Measurements from ENCODE around the gene MILR1. TPM values are rescaled to one million over a fixed set of nuclear protein-coding genes. Genes with fewer than 3 reads are reported as not detected.

The MILR1 gene
- total and polyA plus RNA-seq, 4 donors: 5.6 to 8.9 (median 8.2) TPM

DNA sequence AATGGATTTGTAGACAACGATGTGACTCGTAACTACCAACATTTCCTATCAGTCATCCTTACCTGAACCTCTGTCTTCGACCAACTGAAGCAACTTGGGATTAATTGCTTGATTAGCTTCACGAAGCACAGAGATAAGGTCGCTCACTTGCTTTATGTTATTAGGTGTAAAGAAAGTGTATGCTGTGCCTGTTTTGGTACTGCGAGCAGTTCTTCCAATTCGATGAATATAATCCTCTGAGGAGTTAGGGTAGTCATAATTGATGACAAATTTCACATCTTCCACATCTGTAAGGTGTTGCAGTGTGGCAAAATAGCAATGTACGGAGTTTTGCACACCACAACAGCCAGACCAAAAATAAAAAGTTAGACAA is 51.6 kb downstream of the MILR1 start:
- no peaks in the 10 kb centered on the region for H3K27me3 ChIP-seq (ENCODE audit: control insufficient read depth, insufficient read depth, low read length)
- no peak for DNase-seq (ENCODE audit: low read depth in 4 of 6, low spot score in 6 of 6)
- H3K36me3 ChIP-seq (ENCODE audit: control insufficient read depth, insufficient read depth, low read length): peaks cover 37% of the 10 kb centered on the region
- no peaks in the 10 kb centered on the region for H3K9me3 ChIP-seq (ENCODE audit: control insufficient read depth, insufficient read depth, low read length)
- no peak overlapping the region for H3K4me3 ChIP-seq (ENCODE audit: low read depth, low read length)
- no CpG with 5 or more reads among the region's 8 CpGs for WGBS (ENCODE audit: insufficient coverage)
- peaks cover 15% of the 10 kb centered on the region for H3K4me1 ChIP-seq (ENCODE audit: control insufficient read depth, insufficient read depth, low read length)
- H3K27ac ChIP-seq (ENCODE audit: low read depth, low read length): no peak overlapping the region

DNA sequence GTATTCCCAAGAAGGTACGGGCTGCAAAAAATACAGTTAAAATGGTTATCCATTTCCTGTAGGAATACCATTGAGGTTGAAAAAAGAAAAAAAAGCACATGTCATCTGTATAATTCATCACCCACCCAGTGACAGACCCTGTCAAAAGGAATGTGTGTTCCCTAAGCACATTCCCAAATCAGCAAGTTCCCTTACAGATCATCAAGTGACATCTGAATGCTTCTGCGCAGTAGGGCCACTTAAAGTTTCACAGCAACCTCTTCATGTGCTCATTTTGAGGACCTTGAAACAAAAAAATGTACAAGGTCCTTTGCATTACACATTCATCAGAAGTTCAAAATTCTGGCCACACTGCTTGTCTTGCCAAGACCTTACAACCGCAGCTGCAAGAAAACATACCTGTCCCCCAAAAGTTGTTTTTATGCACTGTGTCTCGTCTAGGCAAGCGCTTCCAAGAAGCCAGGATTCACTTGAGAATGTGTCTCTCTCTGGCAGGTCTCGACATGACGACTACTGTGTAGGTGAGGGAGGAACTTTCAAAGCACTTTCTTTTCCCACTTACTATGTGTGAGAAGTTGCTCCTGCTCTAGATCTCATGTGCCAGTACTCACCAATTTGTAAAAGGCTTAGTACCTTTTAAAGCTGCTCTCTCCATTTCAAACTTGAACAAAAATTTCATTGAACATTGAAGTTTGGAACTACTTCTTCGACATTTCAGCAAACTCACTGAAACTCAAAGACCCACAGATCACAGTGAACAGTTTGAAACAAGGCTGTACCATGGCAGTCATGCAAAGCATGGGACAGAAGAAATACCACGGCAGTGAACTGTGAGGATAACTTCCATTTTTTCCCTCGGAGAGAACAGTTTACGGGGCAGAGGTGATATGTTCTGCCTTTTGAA is 52.2 kb downstream of the MILR1 start:
- no peak overlapping the region for H3K4me3 ChIP-seq (ENCODE audit: low read depth, low read length)

DNA sequence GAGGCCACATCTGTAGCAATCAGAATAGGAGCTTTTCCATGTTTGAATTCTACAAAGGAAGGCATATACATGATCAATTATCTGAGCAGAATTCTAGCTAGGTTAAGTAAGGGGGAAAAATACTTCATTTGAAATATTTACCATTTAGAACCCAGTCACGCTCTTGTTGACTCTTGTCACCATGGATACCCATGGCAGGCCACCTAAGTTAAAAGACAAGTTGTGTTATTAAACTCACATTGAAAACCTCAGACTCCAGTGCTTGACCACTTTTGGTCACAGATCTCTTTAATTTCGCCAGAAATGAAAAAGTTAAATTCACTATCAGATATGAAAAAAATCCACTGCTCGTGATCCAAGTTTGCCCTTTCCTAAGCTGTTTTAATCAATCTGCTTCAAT is 53.1 kb downstream of the MILR1 start:
- Histone ChIP-seq H3K4me3 (ENCODE audit: low read depth, low read length) (no peak overlapping the region), H3K27ac (ENCODE audit: low read depth, low read length) (no peak overlapping the region), H3K9me3 (ENCODE audit: control insufficient read depth, insufficient read depth, low read length) (no peaks in the 10 kb centered on the region), H3K4me1 (ENCODE audit: control insufficient read depth, insufficient read depth, low read length) (peaks cover 6% of the 10 kb centered on the region), H3K36me3 (ENCODE audit: control insufficient read depth, insufficient read depth, low read length) (peaks cover 37% of the 10 kb centered on the region), H3K27me3 (ENCODE audit: control insufficient read depth, insufficient read depth, low read length) (no peaks in the 10 kb centered on the region)
- 29% methylated on average over 1 of the region's 3 CpGs for WGBS (ENCODE audit: insufficient coverage)
- no peak for DNase-seq (ENCODE audit: low read depth in 4 of 6, low spot score in 6 of 6)

More for the DNA sequence above, 52.2 kb downstream of the MILR1 start:
- Histone ChIP-seq H3K27ac (ENCODE audit: low read depth, low read length) (no peak overlapping the region), H3K27me3 (ENCODE audit: control insufficient read depth, insufficient read depth, low read length) (no peaks in the 10 kb centered on the region), H3K4me1 (ENCODE audit: control insufficient read depth, insufficient read depth, low read length) (peaks cover 9% of the 10 kb centered on the region), H3K36me3 (ENCODE audit: control insufficient read depth, insufficient read depth, low read length) (peaks cover 37% of the 10 kb centered on the region), H3K9me3 (ENCODE audit: control insufficient read depth, insufficient read depth, low read length) (no peaks in the 10 kb centered on the region)
- no peak for DNase-seq (ENCODE audit: low read depth in 4 of 6, low spot score in 6 of 6)
- 100% methylated on average over 4 of the region's 11 CpGs for WGBS (ENCODE audit: insufficient coverage)

DNA sequence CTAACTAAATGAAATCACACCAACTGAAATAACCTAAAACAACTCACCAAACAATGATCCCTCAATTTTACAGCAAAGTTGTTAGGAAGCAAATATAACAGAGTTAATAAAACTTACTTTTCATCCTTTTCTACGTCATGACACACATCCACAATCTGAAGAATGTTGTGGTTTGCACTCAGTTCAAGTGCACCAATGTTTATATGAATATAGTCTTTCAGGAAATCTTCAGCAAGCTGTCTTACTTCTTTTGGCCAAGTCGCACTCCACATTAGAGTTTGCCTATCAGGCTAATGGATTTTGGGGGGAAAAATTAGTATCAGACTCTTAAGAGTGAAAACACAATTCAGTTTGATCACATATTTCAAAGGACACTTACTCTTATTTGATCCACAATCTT is 53.9 kb downstream of the MILR1 start:
- Histone ChIP-seq H3K36me3 (ENCODE audit: control insufficient read depth, insufficient read depth, low read length) (peaks cover 37% of the 10 kb centered on the region), H3K27ac (ENCODE audit: low read depth, low read length) (no peak overlapping the region), H3K4me1 (ENCODE audit: control insufficient read depth, insufficient read depth, low read length) (no peaks in the 10 kb centered on the region), H3K4me3 (ENCODE audit: low read depth, low read length) (no peak overlapping the region), H3K27me3 (ENCODE audit: control insufficient read depth, insufficient read depth, low read length) (no peaks in the 10 kb centered on the region), H3K9me3 (ENCODE audit: control insufficient read depth, insufficient read depth, low read length) (no peaks in the 10 kb centered on the region)
- no peak for DNase-seq (ENCODE audit: low read depth in 4 of 6, low spot score in 6 of 6)
- WGBS (ENCODE audit: insufficient coverage): no CpG with 5 or more reads among the region's 2 CpGs

DNA sequence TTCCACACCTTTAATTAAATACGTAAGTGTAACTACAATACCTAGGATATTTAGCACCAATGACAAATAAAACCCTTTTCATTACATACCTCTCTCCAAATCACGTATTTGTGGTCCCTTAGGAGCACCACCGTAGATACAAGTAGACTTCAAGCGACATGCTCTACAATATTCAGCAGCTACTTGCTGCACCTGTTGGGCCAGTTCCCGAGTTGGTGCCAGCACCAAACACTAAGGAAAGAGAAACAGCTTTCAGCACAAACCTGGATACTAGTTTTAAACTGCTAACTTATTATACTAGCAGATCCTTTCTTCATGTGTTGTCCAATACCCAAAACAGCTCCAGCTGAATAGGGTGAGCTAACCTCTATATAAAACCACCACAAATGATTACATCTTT is 54.4 kb downstream of the MILR1 start:
- 87% methylated on average over 5 of the region's 5 CpGs for WGBS (ENCODE audit: insufficient coverage)
- Histone ChIP-seq H3K36me3 (ENCODE audit: control insufficient read depth, insufficient read depth, low read length) (peaks cover 37% of the 10 kb centered on the region), H3K27ac (ENCODE audit: low read depth, low read length) (no peak overlapping the region), H3K9me3 (ENCODE audit: control insufficient read depth, insufficient read depth, low read length) (no peaks in the 10 kb centered on the region), H3K4me1 (ENCODE audit: control insufficient read depth, insufficient read depth, low read length) (no peaks in the 10 kb centered on the region), H3K4me3 (ENCODE audit: low read depth, low read length) (no peak overlapping the region), H3K27me3 (ENCODE audit: control insufficient read depth, insufficient read depth, low read length) (no peaks in the 10 kb centered on the region)
- DNase-seq (ENCODE audit: low read depth in 4 of 6, low spot score in 6 of 6): no peak

DNA sequence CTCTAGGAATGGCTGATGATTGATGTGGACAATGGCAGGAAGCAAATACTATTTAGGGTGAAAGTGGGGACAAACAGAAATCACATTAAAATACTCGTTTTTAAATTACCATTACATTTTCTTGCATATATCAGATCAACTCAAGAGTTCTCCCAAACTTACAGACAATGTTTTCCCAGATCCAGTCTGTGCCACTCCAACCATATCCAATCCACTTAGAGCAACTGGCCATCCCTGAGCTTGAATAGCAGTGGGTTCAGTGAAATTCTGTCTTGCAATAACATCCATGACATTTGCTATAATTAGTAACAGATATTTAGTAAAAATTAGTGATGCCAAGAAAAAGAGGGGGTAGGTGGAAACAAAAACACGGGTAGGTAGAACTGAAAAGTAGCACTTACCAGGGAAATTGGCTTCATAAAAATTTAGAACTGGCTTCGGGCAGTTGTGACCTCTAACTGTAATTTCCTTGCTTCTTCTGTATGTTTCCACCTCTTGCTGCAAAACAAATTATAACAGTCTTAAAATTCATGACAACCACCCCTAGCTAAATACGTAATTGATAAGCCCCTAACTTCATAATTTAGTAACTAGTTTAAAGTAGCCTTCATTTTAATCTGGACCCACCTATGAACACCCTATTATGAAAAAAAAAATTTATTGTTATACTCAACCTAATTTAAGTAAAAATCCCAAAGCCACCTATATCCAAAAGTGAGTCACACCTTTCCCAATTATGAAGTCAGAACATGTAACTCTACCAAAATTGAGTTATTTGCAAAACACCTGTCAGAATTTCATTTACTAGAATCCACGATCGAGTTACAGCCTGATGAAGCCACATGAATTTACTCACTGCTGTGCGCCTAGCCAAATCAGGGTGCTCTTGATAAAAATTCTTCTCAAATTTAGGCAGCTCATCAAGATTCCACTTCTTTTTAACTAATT is 55.2 kb downstream of the MILR1 start:
- Histone ChIP-seq H3K27ac (ENCODE audit: low read depth, low read length) (peak overlapping the region; percentile 100), H3K36me3 (ENCODE audit: control insufficient read depth, insufficient read depth, low read length) (peaks cover 38% of the 10 kb centered on the region), H3K9me3 (ENCODE audit: control insufficient read depth, insufficient read depth, low read length) (no peaks in the 10 kb centered on the region), H3K27me3 (ENCODE audit: control insufficient read depth, insufficient read depth, low read length) (no peaks in the 10 kb centered on the region), H3K4me3 (ENCODE audit: low read depth, low read length) (peak overlapping the region; percentile 98), H3K4me1 (ENCODE audit: control insufficient read depth, insufficient read depth, low read length) (peaks cover under 1% of the 10 kb centered on the region)
- DNase-seq (ENCODE audit: low read depth in 4 of 6, low spot score in 6 of 6): peak in 1 of 6 donors; percentile 9
- WGBS (ENCODE audit: insufficient coverage): 27% methylated on average over 4 of the region's 7 CpGs

DNA sequence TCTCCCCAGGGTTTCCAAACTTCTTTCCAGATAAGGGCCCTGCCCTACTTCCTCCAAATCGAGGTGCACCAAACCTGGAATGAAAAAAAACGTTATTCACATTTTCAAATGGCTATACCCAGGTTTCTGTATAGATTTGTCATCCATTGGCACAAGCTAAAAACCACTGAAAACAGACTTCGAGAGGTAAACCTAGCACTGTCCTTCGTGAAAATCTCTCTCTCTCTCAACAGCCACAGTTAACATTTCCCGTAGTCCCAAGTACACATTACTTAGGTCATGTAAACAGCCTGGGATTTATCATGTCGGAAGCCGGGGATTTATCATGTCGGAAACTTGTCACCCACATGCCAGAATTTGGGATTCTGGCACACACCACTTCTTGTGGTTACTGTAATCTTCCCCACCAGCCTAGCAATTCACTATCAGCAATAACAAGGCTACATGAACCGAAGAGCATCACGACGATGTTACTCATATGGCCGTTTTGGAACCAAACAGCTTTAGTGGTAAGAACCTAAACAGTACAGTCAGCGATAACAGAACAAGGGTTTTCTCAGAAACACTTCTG is 55.9 kb downstream of the MILR1 start:
- peaks cover 6% of the 10 kb centered on the region for H3K4me1 ChIP-seq (ENCODE audit: control insufficient read depth, insufficient read depth, low read length)
- peak overlapping the region; percentile 100 for H3K27ac ChIP-seq (ENCODE audit: low read depth, low read length)
- peak overlapping the region; percentile 98 for H3K4me3 ChIP-seq (ENCODE audit: low read depth, low read length)
- peak in 3 of 6 donors; percentile 18 to 69 (median 23) for DNase-seq (ENCODE audit: low read depth in 4 of 6, low spot score in 6 of 6)
- peaks cover 43% of the 10 kb centered on the region for H3K36me3 ChIP-seq (ENCODE audit: control insufficient read depth, insufficient read depth, low read length)
- 0% methylated on average over 13 of the region's 13 CpGs for WGBS (ENCODE audit: insufficient coverage)
- no peaks in the 10 kb centered on the region for H3K9me3 ChIP-seq (ENCODE audit: control insufficient read depth, insufficient read depth, low read length)
- no peaks in the 10 kb centered on the region for H3K27me3 ChIP-seq (ENCODE audit: control insufficient read depth, insufficient read depth, low read length)

DNA sequence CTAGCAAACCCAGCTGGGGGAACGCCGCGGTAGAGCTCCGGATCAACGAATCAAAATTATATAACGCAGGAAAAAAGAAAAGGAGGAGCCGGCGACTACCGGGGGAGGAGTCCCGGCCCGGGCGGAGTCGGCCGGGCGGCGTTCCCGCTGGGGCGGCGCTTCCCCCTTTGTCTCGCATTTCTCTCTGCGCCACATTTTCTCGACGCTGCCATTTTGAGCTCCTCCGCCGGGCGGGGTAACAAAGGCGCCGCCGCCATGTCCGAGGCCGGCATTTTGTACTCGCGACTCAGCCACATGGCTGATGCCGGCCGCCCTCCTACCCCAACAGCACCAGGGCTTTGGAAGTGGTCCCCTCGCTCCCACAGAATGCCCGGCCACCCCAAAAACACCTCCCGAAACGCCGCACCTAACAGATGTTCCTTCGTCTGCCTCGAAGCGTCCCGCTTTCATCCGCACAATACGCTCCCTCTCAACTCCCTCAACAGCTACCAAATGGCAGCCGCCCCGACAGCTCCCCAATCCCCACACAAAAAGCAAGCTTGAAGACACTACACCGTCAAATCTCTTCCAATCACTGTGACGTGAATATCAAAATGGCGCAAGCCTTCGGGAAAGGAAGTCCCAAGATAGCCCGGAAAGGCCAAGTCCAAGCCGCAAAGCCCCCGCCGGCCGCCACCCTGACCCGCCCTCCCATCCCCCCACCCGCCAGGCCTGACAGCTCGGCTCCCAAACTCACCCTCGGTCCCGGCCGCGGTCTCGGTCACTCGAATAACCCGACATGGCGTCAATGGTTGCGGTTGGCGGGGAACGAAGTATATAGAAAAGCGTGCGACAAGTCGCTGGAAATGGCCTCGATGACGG is 56.7 kb downstream of the MILR1 start:
- H3K27me3 ChIP-seq (ENCODE audit: control insufficient read depth, insufficient read depth, low read length): no peaks in the 10 kb centered on the region
- H3K36me3 ChIP-seq (ENCODE audit: control insufficient read depth, insufficient read depth, low read length): peaks cover 41% of the 10 kb centered on the region
- peaks cover 6% of the 10 kb centered on the region for H3K4me1 ChIP-seq (ENCODE audit: control insufficient read depth, insufficient read depth, low read length)
- WGBS (ENCODE audit: insufficient coverage): under 1% methylated on average over 69 of the region's 76 CpGs
- peak overlapping the region; percentile 100 for H3K27ac ChIP-seq (ENCODE audit: low read depth, low read length)
- H3K4me3 ChIP-seq (ENCODE audit: low read depth, low read length): peak overlapping the region; percentile 98
- H3K9me3 ChIP-seq (ENCODE audit: control insufficient read depth, insufficient read depth, low read length): no peaks in the 10 kb centered on the region
- DNase-seq (ENCODE audit: low read depth in 4 of 6, low spot score in 6 of 6): peak; percentile 74 to 97 (median 88)

DNA sequence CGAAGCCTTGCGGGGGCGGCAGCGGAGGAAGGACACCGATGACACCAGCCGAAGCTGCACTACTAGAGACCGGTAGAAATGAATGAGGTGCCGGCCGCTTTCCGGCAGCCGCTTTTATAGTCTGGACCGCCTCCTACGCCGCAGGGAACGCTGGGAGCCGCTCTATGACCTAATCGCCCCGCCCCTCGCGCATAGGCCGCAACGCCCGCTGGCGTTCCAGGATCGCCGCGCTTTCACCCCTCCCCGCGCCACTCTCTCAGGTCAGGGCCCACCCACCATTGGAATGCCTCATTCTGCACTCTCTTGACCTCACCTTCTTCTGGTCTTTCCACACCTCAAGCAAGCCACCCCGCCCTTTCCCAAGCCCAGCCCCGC is 57.3 kb downstream of the MILR1 start, which contains the start of gene DDX5:
DDX5 (minus strand) TSS at position 89 of the 375 bp plus-strand sequence. CDS start 170 bp downstream, outside the sequence.
- Histone ChIP-seq H3K9me3 (ENCODE audit: control insufficient read depth, insufficient read depth, low read length) (no peaks in the 10 kb centered on the region), H3K36me3 (ENCODE audit: control insufficient read depth, insufficient read depth, low read length) (peaks cover 39% of the 10 kb centered on the region), H3K27me3 (ENCODE audit: control insufficient read depth, insufficient read depth, low read length) (no peaks in the 10 kb centered on the region), H3K4me3 (ENCODE audit: low read depth, low read length) (peak within 1 kb of the TSS; percentile 98), H3K27ac (ENCODE audit: low read depth, low read length) (peak within 1 kb of the TSS; percentile 100), H3K4me1 (ENCODE audit: control insufficient read depth, insufficient read depth, low read length) (peaks cover 6% of the 10 kb centered on the region)
- WGBS (ENCODE audit: insufficient coverage): under 1% methylated on average over 30 of the region's 31 CpGs
- peak; percentile 88 to 99 (median 94) for DNase-seq (ENCODE audit: low read depth in 4 of 6, low spot score in 6 of 6)

Data from spinal cord (tissue), 10 donors.